ENCODE measurements around the gene C1R. TPM values are rescaled to one million over a fixed set of nuclear protein-coding genes. Genes with fewer than 3 reads are reported as not detected.
"Not testable (repeated sequence)": the region's sequence is repeated elsewhere in the genome, so short reads cannot be mapped to it uniquely, and the experiment has no call there.

C1R gene
- total and polyA plus RNA-seq, 2 of the 8 experiments (the other 6 are each of a cell fraction or from before 2014, with no cell fraction given): 6.9 to 16.3 TPM

DNA sequence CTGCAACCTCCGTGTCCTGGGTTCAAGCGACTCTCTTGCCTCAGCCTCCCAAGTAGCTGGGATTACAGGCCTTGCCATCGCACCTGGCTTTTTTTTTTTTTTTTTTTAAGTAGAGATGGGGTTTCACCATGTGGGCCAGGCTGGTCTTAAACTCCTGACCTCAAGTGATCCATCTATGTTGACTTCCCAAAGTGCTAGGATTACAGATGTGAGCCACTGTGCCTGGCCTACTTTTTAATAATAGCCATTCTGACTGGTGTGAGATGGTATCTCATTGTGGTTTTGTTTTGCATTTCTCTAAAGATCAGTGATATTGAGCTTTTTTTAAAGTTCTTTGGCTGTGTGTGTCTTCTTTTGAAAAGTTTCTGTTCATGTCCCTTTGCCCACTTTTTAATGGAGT, 42.3 kb downstream of the C1R start:
- not testable (repeated sequence) for H3K79me1 ChIP-seq (ENCODE audit: low read depth, low read length); H3K18ac ChIP-seq (ENCODE audit: extremely low read depth, low read length); H3K4ac ChIP-seq (replicated peaks; ENCODE audit: insufficient read length, low read depth, low read length); H3K27ac ChIP-seq (ENCODE audit: low read depth, low read length); H3K79me2 ChIP-seq (ENCODE audit: control insufficient read depth in 1 of 2, insufficient read depth in 2 of 2, low read length in 2 of 2); H2AFZ ChIP-seq (ENCODE audit: low read length); H4K5ac ChIP-seq (ENCODE audit: insufficient read length, low read depth, low read length); H3K4me3 ChIP-seq (ENCODE audit: extremely low read depth in 1 of 4, insufficient read depth in 2 of 4, low read depth in 3 of 4, low read length in 4 of 4); H3K9me3 ChIP-seq (ENCODE audit: insufficient read depth in 2 of 2, low read depth in 1 of 2, low read length in 1 of 2); DNase-seq (ENCODE audit: low read depth in 1 of 2, low spot score in 2 of 2); H4K91ac ChIP-seq (replicated peaks; ENCODE audit: insufficient read length, low read length); H3K23me2 ChIP-seq (ENCODE audit: low read depth, low read length); H3K4me2 ChIP-seq (ENCODE audit: insufficient read depth in 1 of 2, low read depth in 2 of 2, low read length in 2 of 2); H2AK5ac ChIP-seq (ENCODE audit: low read depth, low read length); H2BK5ac ChIP-seq (ENCODE audit: low read depth, low read length); H3K9ac ChIP-seq (replicated peaks in 1 of 4; ENCODE audit: extremely low read depth in 1 of 4, low read depth in 3 of 4, low read length in 3 of 4); H3K36me3 ChIP-seq (ENCODE audit: control insufficient read depth in 2 of 4, insufficient read depth in 4 of 4, low read length in 3 of 4); H3K56ac ChIP-seq (replicated peaks; ENCODE audit: insufficient read length, low read depth, low read length); H3K27me3 ChIP-seq (replicated peaks in 1 of 4; ENCODE audit: control insufficient read depth in 3 of 4, extremely low read depth in 1 of 4, insufficient read depth in 3 of 4, low read length in 3 of 4); FAIRE-seq; H2BK20ac ChIP-seq (ENCODE audit: low read length); H3K14ac ChIP-seq (ENCODE audit: insufficient read length); H3K23ac ChIP-seq (ENCODE audit: insufficient read length); H3K4me1 ChIP-seq (replicated peaks in 1 of 4; ENCODE audit: control insufficient read depth in 3 of 4, insufficient read depth in 4 of 4, low read length in 3 of 4); H4K20me1 ChIP-seq (replicated peaks in 1 of 2; ENCODE audit: control insufficient read depth in 1 of 2, insufficient read depth in 2 of 2, low read length in 2 of 2); H2BK12ac ChIP-seq (ENCODE audit: low read depth, low read length); H4K8ac ChIP-seq (ENCODE audit: extremely low read depth, insufficient read depth, low read length); H2BK15ac ChIP-seq (ENCODE audit: low read length); H2BK120ac ChIP-seq (replicated peaks; ENCODE audit: low read depth, low read length)
- WGBS, 2 experiments (ENCODE audit: extremely low coverage in 1 of 2, insufficient coverage in 1 of 2, insufficient read length in 1 of 2, insufficient replicate concordance in 2 of 2, low coverage in 1 of 2, low lambda C conversion rate in 2 of 2, missing lambda C conversion rate in 1 of 2): 100% methylated on average over 3 of the region's 3 CpGs; no CpG with 5 or more reads in 1 of the 2 experiments
- ChIA-PET POLR2A (ENCODE audit: partially characterized antibody) (interaction anchor here (1.2 to 4.1 kb wide), 2 partner anchors 53 to 106 kb away, joined by 3 to 9 read pairs; partner anchors contain the start of genes C12orf57 and RNU7-1), CTCF (ENCODE audit: partially characterized antibody) (interaction anchor here (0.9 to 3.2 kb wide), 5 partner anchors 11 to 95 kb away, joined by 3 to 11 read pairs (median 4); partner anchors contain the start of genes C1RL and C1S)

DNA sequence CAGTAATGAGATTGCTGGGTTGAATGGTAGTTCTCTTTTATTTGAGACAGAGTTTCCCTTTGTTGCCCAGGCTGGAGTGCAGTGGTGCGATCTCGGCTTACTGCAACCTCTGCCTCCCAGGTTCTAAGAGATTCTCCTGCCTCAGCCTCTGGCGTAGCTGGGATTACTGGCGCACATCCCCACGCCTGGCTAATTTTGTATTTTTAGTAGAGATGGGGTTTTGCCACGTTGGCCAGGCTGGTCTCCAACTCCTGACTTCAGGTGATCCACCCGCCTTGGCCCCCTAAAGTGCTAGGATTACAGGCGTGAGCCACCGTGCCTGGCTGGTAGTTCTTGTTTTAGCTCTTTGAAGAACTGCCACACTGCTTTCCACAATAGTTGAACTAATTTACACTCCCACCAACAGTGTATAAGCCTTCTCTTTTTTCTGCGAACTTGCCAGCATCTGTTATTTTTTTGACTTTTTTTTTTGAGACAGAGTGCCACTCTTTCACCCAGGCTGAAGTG, 42.7 kb downstream of the C1R start:
- not testable (repeated sequence) for FAIRE-seq

More for the DNA sequence above, 42.7 kb downstream of the C1R start:
- H3K14ac ChIP-seq (ENCODE audit: insufficient read length); H4K8ac ChIP-seq (ENCODE audit: extremely low read depth, insufficient read depth, low read length); H3K4me3 ChIP-seq (ENCODE audit: extremely low read depth in 1 of 4, insufficient read depth in 2 of 4, low read depth in 3 of 4, low read length in 4 of 4); H2AFZ ChIP-seq (ENCODE audit: low read length); H3K4me1 ChIP-seq (replicated peaks in 1 of 4; ENCODE audit: control insufficient read depth in 3 of 4, insufficient read depth in 4 of 4, low read length in 3 of 4); H2BK12ac ChIP-seq (ENCODE audit: low read depth, low read length); H3K36me3 ChIP-seq (ENCODE audit: control insufficient read depth in 2 of 4, insufficient read depth in 4 of 4, low read length in 3 of 4); H3K27me3 ChIP-seq (replicated peaks in 1 of 4; ENCODE audit: control insufficient read depth in 3 of 4, extremely low read depth in 1 of 4, insufficient read depth in 3 of 4, low read length in 3 of 4); H3K9me3 ChIP-seq (ENCODE audit: insufficient read depth in 2 of 2, low read depth in 1 of 2, low read length in 1 of 2); H3K9ac ChIP-seq (replicated peaks in 1 of 4; ENCODE audit: extremely low read depth in 1 of 4, low read depth in 3 of 4, low read length in 3 of 4); H3K56ac ChIP-seq (replicated peaks; ENCODE audit: insufficient read length, low read depth, low read length); H3K27ac ChIP-seq (ENCODE audit: low read depth, low read length); H2BK15ac ChIP-seq (ENCODE audit: low read length); H2BK120ac ChIP-seq (replicated peaks; ENCODE audit: low read depth, low read length); H3K79me2 ChIP-seq (ENCODE audit: control insufficient read depth in 1 of 2, insufficient read depth in 2 of 2, low read length in 2 of 2); H2BK20ac ChIP-seq (ENCODE audit: low read length); H4K20me1 ChIP-seq (replicated peaks in 1 of 2; ENCODE audit: control insufficient read depth in 1 of 2, insufficient read depth in 2 of 2, low read length in 2 of 2); H3K18ac ChIP-seq (ENCODE audit: extremely low read depth, low read length); H3K79me1 ChIP-seq (ENCODE audit: low read depth, low read length); H3K4ac ChIP-seq (replicated peaks; ENCODE audit: insufficient read length, low read depth, low read length); H3K23ac ChIP-seq (ENCODE audit: insufficient read length); H4K5ac ChIP-seq (ENCODE audit: insufficient read length, low read depth, low read length); H2AK5ac ChIP-seq (ENCODE audit: low read depth, low read length); H2BK5ac ChIP-seq (ENCODE audit: low read depth, low read length); H4K91ac ChIP-seq (replicated peaks; ENCODE audit: insufficient read length, low read length); DNase-seq (ENCODE audit: low read depth in 1 of 2, low spot score in 2 of 2); H3K4me2 ChIP-seq (ENCODE audit: insufficient read depth in 1 of 2, low read depth in 2 of 2, low read length in 2 of 2); H3K23me2 ChIP-seq (ENCODE audit: low read depth, low read length): not testable (repeated sequence)
- POLR2A ChIA-PET (ENCODE audit: partially characterized antibody): interaction anchor here (1.2 to 4.1 kb wide), 2 partner anchors 53 to 105 kb away, joined by 3 to 9 read pairs; partner anchors contain the start of genes C12orf57 and RNU7-1
- 85% methylated on average over 10 of the region's 10 CpGs; no CpG with 5 or more reads in 1 of the 2 experiments for WGBS, 2 experiments (ENCODE audit: extremely low coverage in 1 of 2, insufficient coverage in 1 of 2, insufficient read length in 1 of 2, insufficient replicate concordance in 2 of 2, low coverage in 1 of 2, low lambda C conversion rate in 2 of 2, missing lambda C conversion rate in 1 of 2)
- CTCF ChIA-PET (ENCODE audit: partially characterized antibody): interaction anchor here (0.7 to 3.2 kb wide), 4 partner anchors 11 to 100 kb away, joined by 3 to 11 read pairs (median 4); partner anchors contain the start of genes C1RL and C1S
